Cardiac muscle cell (in vitro differentiated cells and primary cell): ENCODE data around the gene PACS1. TPM values are rescaled to one million over a fixed set of nuclear protein-coding genes. Genes with fewer than 3 reads are reported as not detected.

Source experiments
- DNase-seq, 2 donors: peaks; one replicate each; pipeline versions ENCODE4 v3.0.0 to v3.0.0-alpha.2; 2010 to 2017; ENCODE audit warnings: low read depth in 1 of 2, low spot score in 1 of 2
- H3K27ac ChIP-seq: fragments of 200-600 bp; sonication (generic); 2 replicates; pipeline ENCODE4 v1.5.1; 2016
- H3K27me3 ChIP-seq: fragments of 200-600 bp; sonication (generic); 2 replicates; pipeline ENCODE4 v1.6.0; 2016; ENCODE audit warnings: control low read depth
- H3K36me3 ChIP-seq: fragments of 200-600 bp; sonication (generic); 2 replicates; pipeline ENCODE4 v1.5.1; 2016; ENCODE audit warnings: control low read depth
- H3K4me1 ChIP-seq: fragments of 200-600 bp; sonication (generic); 2 replicates; pipeline ENCODE4 v1.8.1; 2017; ENCODE audit warnings: low read depth, mild to moderate bottlenecking, mixed run types
- H3K4me3 ChIP-seq: fragments of 200-600 bp; sonication (generic); 2 replicates; pipeline ENCODE4 v1.5.1; 2016; ENCODE audit warnings: mild to moderate bottlenecking
- H3K9me3 ChIP-seq: fragments of 200-600 bp; sonication (generic); 2 replicates; pipeline ENCODE4 v1.5.1; 2017; ENCODE audit warnings: low read depth, mild to moderate bottlenecking, control low read depth
- polyA plus RNA-seq: library from polyadenylated mRNA; unstranded; fragments of >200 nt; fragmentation: Nextera tagmentation; extraction: Ambion mirVana; gene quantifications from 2 replicates; pipeline ENCODE4 v1.2.1, GENCODE V29; 2016
- total RNA-seq: library from RNA; depleted of rRNA; stranded (reverse); fragments of >200 nt; gene quantifications from 2 replicates; pipeline ENCODE4 v1.2.3, GENCODE V29; 2016
- TF ChIP-seq, protein P1 (sequence below): IDR thresholded peaks from 2 replicates; pipeline ENCODE4 v1.5.1; 2012; ENCODE audit warnings: low read depth, mild to moderate bottlenecking, low read length

PACS1 gene
- total and polyA plus RNA-seq, 2 experiments from 2014 or later, result 61.6 to 62.1 TPM

DNA sequence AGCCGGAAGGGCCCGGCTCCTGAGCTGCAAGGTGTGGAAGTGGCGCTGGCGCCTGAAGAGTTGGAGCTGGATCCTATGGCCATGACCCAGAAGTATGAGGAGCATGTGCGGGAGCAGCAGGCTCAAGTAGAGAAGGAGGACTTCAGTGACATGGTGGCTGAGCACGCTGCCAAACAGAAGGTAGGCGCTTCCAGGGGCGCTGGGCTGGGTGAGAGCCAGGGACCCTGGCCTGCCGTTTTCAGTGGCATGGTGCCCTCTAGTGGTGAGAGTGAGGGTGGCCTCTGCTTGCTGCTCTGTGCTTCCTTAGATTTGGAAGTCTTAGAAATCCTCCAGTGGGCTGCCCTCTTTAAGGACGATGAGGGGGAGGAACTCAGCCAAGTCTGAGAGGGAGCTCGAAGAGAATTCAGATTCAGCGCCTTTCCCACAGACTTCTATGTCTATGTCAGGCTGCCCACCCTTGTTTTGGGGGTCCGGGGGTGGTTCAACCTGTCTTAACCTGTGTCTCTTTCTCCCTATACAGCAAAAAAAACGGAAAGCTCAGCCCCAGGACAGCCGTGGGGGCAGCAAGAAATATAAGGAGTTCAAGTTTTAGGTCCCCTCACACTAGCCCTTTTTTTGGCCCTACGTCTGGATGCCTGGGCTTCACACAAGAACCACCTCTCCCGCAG is 1.8 kb upstream of the PACS1 start:
- no peaks in the 10 kb centered on the region for H3K27me3 ChIP-seq
- H3K9me3 ChIP-seq, result no peaks in the 10 kb centered on the region
- DNase-seq, result peak; percentile 81 to 85
- TF ChIP-seq, protein P1, sequence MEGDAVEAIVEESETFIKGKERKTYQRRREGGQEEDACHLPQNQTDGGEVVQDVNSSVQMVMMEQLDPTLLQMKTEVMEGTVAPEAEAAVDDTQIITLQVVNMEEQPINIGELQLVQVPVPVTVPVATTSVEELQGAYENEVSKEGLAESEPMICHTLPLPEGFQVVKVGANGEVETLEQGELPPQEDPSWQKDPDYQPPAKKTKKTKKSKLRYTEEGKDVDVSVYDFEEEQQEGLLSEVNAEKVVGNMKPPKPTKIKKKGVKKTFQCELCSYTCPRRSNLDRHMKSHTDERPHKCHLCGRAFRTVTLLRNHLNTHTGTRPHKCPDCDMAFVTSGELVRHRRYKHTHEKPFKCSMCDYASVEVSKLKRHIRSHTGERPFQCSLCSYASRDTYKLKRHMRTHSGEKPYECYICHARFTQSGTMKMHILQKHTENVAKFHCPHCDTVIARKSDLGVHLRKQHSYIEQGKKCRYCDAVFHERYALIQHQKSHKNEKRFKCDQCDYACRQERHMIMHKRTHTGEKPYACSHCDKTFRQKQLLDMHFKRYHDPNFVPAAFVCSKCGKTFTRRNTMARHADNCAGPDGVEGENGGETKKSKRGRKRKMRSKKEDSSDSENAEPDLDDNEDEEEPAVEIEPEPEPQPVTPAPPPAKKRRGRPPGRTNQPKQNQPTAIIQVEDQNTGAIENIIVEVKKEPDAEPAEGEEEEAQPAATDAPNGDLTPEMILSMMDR, result peak; percentile 90
- H3K27ac ChIP-seq, result peak overlapping the region; percentile 94
- no peak overlapping the region for H3K4me3 ChIP-seq
- H3K4me1 ChIP-seq, result peaks cover 24% of the 10 kb centered on the region
- H3K36me3 ChIP-seq, result peaks cover 42% of the 10 kb centered on the region

- H3K36me3 ChIP-seq, result peaks cover 34% of the 10 kb centered on the region
- no peaks in the 10 kb centered on the region for H3K9me3 ChIP-seq
- DNase-seq, result peak; percentile 57 to 70
- H3K27ac ChIP-seq, result peak overlapping the region; percentile 94
- peak overlapping the region; percentile 87 for H3K4me3 ChIP-seq
- TF ChIP-seq, protein P1, result peak; percentile 13
- H3K4me1 ChIP-seq, result peaks cover 24% of the 10 kb centered on the region
- H3K27me3 ChIP-seq, result no peaks in the 10 kb centered on the region
Observed at GRCh38 chr11:66068923-66069714, 953 bp upstream of the PACS1 start.

DNA sequence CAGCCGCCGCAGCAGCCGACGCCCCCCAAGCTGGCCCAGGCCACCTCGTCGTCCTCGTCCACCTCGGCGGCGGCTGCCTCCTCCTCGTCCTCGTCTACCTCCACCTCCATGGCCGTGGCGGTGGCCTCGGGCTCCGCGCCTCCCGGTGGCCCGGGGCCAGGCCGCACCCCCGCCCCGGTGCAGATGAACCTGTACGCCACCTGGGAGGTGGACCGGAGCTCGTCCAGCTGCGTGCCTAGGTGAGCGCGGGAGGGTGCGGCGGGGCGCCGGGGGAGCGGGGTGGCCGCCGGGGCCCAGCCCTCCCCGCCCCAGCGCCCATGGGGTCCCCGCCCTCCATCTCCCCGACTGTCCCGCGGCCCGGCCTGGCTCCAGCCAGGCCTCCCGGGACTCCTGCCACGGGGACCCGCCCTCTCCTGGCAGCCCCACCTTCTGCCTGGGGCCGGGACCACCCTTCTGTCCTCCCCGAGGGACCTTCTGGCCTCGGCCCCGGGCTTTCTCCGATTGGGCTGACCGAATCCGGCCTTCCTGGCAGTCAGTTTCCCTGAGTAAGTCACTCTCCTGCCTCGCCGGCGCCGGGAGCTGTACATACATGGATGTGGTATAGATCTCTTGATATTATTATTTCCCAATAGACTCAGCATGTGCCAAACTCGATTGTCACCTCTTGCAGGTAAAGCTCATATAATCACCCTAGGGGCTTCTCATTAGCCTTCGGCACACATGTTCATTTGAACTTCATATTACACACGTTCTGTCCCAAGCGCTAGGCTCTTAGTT is 720 bp downstream of the PACS1 start:
- Histone ChIP-seq H3K9me3 (no peaks in the 10 kb centered on the region), H3K4me1 (peaks cover 24% of the 10 kb centered on the region), H3K27me3 (no peaks in the 10 kb centered on the region), H3K36me3 (peaks cover 20% of the 10 kb centered on the region), H3K4me3 (peak overlapping the region; percentile 87), H3K27ac (peak overlapping the region; percentile 69)
- TF ChIP-seq, protein P1, result no peak
- peak; percentile 51 to 57 for DNase-seq

DNA sequence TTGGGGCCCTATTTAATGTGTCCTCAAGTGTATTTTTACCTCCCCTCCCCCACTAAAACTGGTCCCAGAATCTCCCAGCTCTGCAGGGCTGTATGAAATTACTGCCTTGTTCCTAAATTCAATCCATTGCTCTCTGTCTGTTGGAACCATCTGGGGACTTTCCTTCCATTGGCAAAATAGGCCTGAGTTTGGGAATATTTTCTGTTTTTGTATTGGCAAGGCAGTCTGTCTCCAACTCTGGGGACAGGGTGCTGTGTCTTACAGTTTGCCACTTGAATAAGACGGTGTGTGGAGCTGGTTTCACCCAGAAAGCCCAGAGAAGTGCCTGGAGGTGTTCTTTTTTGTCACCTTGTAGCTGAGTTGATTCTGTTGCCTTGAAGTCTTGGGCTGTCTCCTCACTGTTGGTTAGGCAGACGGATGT is 1.3 kb downstream of the PACS1 start:
- no peaks in the 10 kb centered on the region for H3K27me3 ChIP-seq
- peaks cover 15% of the 10 kb centered on the region for H3K36me3 ChIP-seq
- H3K27ac ChIP-seq, result peak overlapping the region; percentile 69
- peaks cover 24% of the 10 kb centered on the region for H3K4me1 ChIP-seq
- DNase-seq, result no peak
- H3K9me3 ChIP-seq, result no peaks in the 10 kb centered on the region
- H3K4me3 ChIP-seq, result peak overlapping the region; percentile 87
- TF ChIP-seq, protein P1, result no peak

DNA sequence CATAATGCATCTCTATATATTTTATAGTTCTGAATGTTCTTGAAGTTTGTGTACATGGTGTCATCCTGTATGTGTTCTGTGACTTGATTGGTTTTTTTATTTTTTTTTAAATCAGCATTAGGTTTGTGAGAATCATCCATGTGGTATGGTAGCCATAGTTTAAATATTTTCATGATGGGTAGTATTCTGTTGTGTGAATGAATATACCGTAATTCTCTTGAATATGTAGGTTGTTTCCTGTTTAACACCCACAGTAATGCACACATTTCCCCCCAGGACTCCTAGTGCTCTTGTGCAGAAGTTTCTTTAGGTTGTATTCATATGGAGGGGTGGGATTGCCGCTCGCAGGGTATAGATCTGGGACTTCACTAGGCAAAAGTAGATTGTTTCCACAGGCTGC is 2.0 kb downstream of the PACS1 start:
- no peak overlapping the region for H3K4me3 ChIP-seq
- TF ChIP-seq, protein P1, result no peak
- H3K4me1 ChIP-seq, result peaks cover 24% of the 10 kb centered on the region
- no peaks in the 10 kb centered on the region for H3K27me3 ChIP-seq
- no peak overlapping the region for H3K27ac ChIP-seq
- H3K9me3 ChIP-seq, result no peaks in the 10 kb centered on the region
- DNase-seq, result no peak
- H3K36me3 ChIP-seq, result peaks cover 8% of the 10 kb centered on the region
